ENCODE results near the gene C9orf85. TPM values are rescaled to one million over a fixed set of nuclear protein-coding genes. Genes with fewer than 3 reads are reported as not detected.

The C9orf85 gene
- polyA plus RNA-seq, 2 of the 4 experiments (the other 2 are of a cell fraction): 15.9 to 24.6 TPM

DNA sequence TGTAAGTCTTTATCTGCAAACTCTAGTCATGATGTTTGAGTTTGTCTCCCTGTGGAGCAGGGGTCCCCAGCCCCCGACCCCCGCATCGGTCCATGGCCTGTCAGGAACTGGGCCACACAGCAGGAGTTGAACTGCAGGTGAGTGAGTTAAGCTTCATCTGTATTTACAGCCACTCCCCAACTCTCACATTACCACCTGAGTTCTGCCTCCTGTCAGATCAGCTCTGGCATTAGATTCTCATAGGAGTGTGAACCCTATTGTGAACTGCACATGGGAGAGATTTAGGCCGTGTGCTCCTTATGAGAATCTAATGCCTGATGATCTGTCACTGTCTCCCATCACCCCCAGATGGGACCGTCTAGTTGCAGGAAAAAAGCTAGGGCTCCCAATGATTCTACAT, 7.0 kb downstream of the C9orf85 start:
- Histone ChIP-seq H3K27ac (no peak overlapping the region), H3K9me3 (no peaks in the 10 kb centered on the region), H3K4me3 (no peak overlapping the region), H3K4me2 (no peak overlapping the region), H3K4me1 (0 out of 3 replicates have a peak, but pooled peaks cover 3% of the 10 kb centered on the region)
- DNase-seq (ENCODE audit: low read depth in 1 of 2, low spot score in 1 of 2): no peak
- no peak for ATAC-seq
- TF ChIP-seq MAFK (IDR thresholded peaks at IDR 0.05; ENCODE audit: partially characterized antibody) (no peak), RFX5 (IDR thresholded peaks at IDR 0.05) (no peak), FOXS1 (CRISPR knock-in tag; IDR thresholded peaks at IDR 0.05) (no peak), NFE2L2 (conservative IDR thresholded peaks at IDR 0.05; ENCODE audit: low read length) (no peak), JUN (IDR thresholded peaks at IDR 0.05) (no peak), CBX2 (IDR thresholded peaks at IDR 0.05; ENCODE audit: borderline replicate concordance, low read depth) (no peak), CHD4 (IDR thresholded peaks at IDR 0.05; ENCODE audit: borderline replicate concordance) (no peak), KDM1A (IDR thresholded peaks at IDR 0.05; ENCODE audit: low read depth) (no peak), POLR2A (IDR thresholded peaks at IDR 0.05; ENCODE audit: low read length) (no peak), GATA3 (IDR thresholded peaks at IDR 0.05; ENCODE audit: borderline replicate concordance) (no peak), HOXA7 (CRISPR knock-in tag; IDR thresholded peaks at IDR 0.05) (no peak), ZSCAN20 (CRISPR knock-in tag; IDR thresholded peaks at IDR 0.05) (no peak), HEYL (CRISPR knock-in tag; IDR thresholded peaks at IDR 0.05) (no peak), PHF8 (IDR thresholded peaks at IDR 0.05; ENCODE audit: borderline replicate concordance, low read depth) (no peak), KDM5A (IDR thresholded peaks at IDR 0.05) (no peak)
- TF ChIP-seq, protein P1, sequence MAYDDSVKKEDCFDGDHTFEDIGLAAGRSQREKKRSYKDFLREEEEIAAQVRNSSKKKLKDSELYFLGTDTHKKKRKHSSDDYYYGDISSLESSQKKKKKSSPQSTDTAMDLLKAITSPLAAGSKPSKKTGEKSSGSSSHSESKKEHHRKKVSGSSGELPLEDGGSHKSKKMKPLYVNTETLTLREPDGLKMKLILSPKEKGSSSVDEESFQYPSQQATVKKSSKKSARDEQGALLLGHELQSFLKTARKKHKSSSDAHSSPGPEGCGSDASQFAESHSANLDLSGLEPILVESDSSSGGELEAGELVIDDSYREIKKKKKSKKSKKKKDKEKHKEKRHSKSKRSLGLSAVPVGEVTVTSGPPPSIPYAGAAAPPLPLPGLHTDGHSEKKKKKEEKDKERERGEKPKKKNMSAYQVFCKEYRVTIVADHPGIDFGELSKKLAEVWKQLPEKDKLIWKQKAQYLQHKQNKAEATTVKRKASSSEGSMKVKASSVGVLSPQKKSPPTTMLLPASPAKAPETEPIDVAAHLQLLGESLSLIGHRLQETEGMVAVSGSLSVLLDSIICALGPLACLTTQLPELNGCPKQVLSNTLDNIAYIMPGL (CRISPR knock-in tag; IDR thresholded peaks at IDR 0.05; ENCODE audit: borderline replicate concordance): no peak
- TF ChIP-seq, protein P2, sequence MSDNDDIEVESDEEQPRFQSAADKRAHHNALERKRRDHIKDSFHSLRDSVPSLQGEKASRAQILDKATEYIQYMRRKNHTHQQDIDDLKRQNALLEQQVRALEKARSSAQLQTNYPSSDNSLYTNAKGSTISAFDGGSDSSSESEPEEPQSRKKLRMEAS (IDR thresholded peaks at IDR 0.05): no peak
- POLR2A ChIA-PET: no interaction called here
- no peak for FAIRE-seq
- CTCF ChIA-PET: interaction anchor here (1.2 kb wide), 1 partner anchor 121 kb away, joined by 4 read pairs; no protein-coding TSS in a partner anchor
- 89% methylated on average over 5 of the region's 5 CpGs for WGBS (ENCODE audit: missing lambda C conversion rate)

DNA sequence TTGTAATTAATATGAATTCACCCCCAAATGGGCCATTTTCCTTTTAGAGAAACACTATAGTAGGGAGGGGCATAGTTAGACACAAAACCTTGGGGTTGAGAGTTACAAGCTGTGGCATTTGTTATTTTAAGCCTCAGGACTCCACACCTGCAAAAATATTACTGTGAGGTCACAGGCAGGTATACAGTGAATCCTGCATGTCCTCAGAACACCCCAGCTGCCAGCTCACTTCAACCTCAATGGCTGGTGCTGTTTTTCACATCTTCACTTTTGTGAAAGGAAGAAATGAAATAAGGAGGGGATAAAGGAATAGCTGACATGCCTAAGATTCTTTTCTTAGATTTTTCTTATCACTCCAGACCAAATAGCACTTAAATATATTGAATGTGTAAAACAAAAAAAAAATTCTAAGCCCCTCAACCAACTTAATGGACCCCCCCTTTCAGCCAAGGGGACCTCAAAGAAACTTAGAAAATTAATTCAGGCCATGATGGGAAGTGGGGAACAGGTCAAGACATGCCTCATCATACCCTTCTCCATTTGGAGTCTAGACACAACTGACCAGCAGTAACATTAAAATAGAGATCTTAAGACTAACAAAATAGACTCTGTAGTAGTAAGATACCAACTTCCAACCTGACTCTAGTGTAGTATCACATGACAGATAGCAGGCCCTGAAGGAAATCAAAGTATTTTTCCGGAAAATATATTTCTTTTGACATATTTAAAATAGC, 9.2 kb downstream of the C9orf85 start:
- DNase-seq (ENCODE audit: low read depth in 1 of 2, low spot score in 1 of 2) (no peak), ATAC-seq (no peak), FAIRE-seq (no peak)
- 92% methylated on average over 1 of the region's 1 CpG for WGBS (ENCODE audit: missing lambda C conversion rate)
- H3K27ac ChIP-seq: no peak overlapping the region
- ChIA-PET POLR2A (no interaction called here), CTCF (interaction anchor here (1.4 kb wide), 1 partner anchor 114 kb away, joined by 3 read pairs; no protein-coding TSS in a partner anchor)
- no peak overlapping the region for H3K4me2 ChIP-seq
- H3K4me1 ChIP-seq: peaks cover 9% of the 10 kb centered on the region; the same call in 1 of the 3 replicates
- no peak overlapping the region for H3K4me3 ChIP-seq
- TF ChIP-seq MAFK (IDR thresholded peaks at IDR 0.05; ENCODE audit: partially characterized antibody) (no peak), FOXS1 (CRISPR knock-in tag; IDR thresholded peaks at IDR 0.05) (no peak), ZC3H11A (IDR thresholded peaks at IDR 0.05) (no peak), PHF8 (IDR thresholded peaks at IDR 0.05; ENCODE audit: borderline replicate concordance, low read depth) (no peak), EHF (CRISPR knock-in tag; IDR thresholded peaks at IDR 0.05) (no peak), JUN (IDR thresholded peaks at IDR 0.05) (no peak), RCOR1 (IDR thresholded peaks at IDR 0.05; ENCODE audit: low read depth, low read length) (no peak), ESRRA (IDR thresholded peaks at IDR 0.05; ENCODE audit: borderline replicate concordance, low read length) (no peak), HOXA7 (CRISPR knock-in tag; IDR thresholded peaks at IDR 0.05) (no peak), CBX8 (IDR thresholded peaks at IDR 0.05) (no peak), EHMT2 (IDR thresholded peaks at IDR 0.05; ENCODE audit: low read depth) (no peak), BHLHE40 (IDR thresholded peaks at IDR 0.05; ENCODE audit: low read depth, low read length) (no peak), EP300 (IDR thresholded peaks at IDR 0.05) (no peak)
- TF ChIP-seq, protein P3, sequence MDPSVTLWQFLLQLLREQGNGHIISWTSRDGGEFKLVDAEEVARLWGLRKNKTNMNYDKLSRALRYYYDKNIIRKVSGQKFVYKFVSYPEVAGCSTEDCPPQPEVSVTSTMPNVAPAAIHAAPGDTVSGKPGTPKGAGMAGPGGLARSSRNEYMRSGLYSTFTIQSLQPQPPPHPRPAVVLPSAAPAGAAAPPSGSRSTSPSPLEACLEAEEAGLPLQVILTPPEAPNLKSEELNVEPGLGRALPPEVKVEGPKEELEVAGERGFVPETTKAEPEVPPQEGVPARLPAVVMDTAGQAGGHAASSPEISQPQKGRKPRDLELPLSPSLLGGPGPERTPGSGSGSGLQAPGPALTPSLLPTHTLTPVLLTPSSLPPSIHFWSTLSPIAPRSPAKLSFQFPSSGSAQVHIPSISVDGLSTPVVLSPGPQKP (IDR thresholded peaks at IDR 0.05; ENCODE audit: low read depth, low read length): no peak
- TF ChIP-seq, protein P4, sequence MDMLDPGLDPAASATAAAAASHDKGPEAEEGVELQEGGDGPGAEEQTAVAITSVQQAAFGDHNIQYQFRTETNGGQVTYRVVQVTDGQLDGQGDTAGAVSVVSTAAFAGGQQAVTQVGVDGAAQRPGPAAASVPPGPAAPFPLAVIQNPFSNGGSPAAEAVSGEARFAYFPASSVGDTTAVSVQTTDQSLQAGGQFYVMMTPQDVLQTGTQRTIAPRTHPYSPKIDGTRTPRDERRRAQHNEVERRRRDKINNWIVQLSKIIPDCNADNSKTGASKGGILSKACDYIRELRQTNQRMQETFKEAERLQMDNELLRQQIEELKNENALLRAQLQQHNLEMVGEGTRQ (IDR thresholded peaks at IDR 0.05): no peak
- TF ChIP-seq, protein P2 (IDR thresholded peaks at IDR 0.05): no peak
- TF ChIP-seq, protein P5, sequence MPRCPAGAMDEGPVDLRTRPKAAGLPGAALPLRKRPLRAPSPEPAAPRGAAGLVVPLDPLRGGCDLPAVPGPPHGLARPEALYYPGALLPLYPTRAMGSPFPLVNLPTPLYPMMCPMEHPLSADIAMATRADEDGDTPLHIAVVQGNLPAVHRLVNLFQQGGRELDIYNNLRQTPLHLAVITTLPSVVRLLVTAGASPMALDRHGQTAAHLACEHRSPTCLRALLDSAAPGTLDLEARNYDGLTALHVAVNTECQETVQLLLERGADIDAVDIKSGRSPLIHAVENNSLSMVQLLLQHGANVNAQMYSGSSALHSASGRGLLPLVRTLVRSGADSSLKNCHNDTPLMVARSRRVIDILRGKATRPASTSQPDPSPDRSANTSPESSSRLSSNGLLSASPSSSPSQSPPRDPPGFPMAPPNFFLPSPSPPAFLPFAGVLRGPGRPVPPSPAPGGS (IDR thresholded peaks at IDR 0.05): no peak
- TF ChIP-seq, protein P6, sequence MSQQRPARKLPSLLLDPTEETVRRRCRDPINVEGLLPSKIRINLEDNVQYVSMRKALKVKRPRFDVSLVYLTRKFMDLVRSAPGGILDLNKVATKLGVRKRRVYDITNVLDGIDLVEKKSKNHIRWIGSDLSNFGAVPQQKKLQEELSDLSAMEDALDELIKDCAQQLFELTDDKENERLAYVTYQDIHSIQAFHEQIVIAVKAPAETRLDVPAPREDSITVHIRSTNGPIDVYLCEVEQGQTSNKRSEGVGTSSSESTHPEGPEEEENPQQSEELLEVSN (IDR thresholded peaks at IDR 0.05; ENCODE audit: borderline replicate concordance, low read depth): no peak
- H3K9me3 ChIP-seq: no peaks in the 10 kb centered on the region
